Keratinocyte (primary cell): ENCODE data around the gene HOXC12. TPM values are rescaled to one million over a fixed set of nuclear protein-coding genes. Genes with fewer than 3 reads are reported as not detected.

Source experiments
- DNase-seq: peaks from one replicate; pipeline ENCODE4 v3.0.0-alpha.2; 2011; ENCODE audit warnings: low read depth, missing footprints, low spot score
- FAIRE-seq: peaks from 2 replicates; lab custom pipeline; 2011; peaks lifted over from hg19 to GRCh38; lab: Jason Lieb, UNC
- H2AFZ ChIP-seq: 2 replicates; pipeline ENCODE4 v1.6.0; 2012; ENCODE audit warnings: low read length, control low read depth, inconsistent platforms; ENCODE audit not compliant: control insufficient read depth
- H3K27ac ChIP-seq: 2 replicates; pipeline ENCODE4 v1.5.1; 2011; ENCODE audit warnings: low read length; ENCODE audit not compliant: control insufficient read depth, insufficient read depth
- H3K27me3 ChIP-seq: 3 replicates; pipeline ENCODE4 v1.6.0; 2011; ENCODE audit warnings: low read length; ENCODE audit not compliant: control insufficient read depth, insufficient read depth; ENCODE audit errors: extremely low read depth
- H3K36me3 ChIP-seq, 2 experiments: 2 replicates in 1 of 2; 3 replicates in 1 of 2; pipeline ENCODE4 v1.5.1; 2011; ENCODE audit warnings: low read length in 2 of 2, mild to moderate bottlenecking in 1 of 2; ENCODE audit not compliant: control insufficient read depth in 2 of 2, insufficient read depth in 2 of 2; ENCODE audit errors: extremely low read depth in 1 of 2
- H3K4me1 ChIP-seq: 3 replicates; pipeline ENCODE4 v1.5.1; 2011; ENCODE audit warnings: low read length; ENCODE audit not compliant: control insufficient read depth, insufficient read depth; ENCODE audit errors: extremely low read depth
- H3K4me2 ChIP-seq: 3 replicates; pipeline ENCODE4 v1.6.0; 2011; ENCODE audit warnings: low read depth, low read length; ENCODE audit not compliant: control insufficient read depth, insufficient read depth; ENCODE audit errors: extremely low read depth
- H3K4me3 ChIP-seq, 3 experiments: fragments of 200-600 bp in 1 of 3; sonication (generic) in 1 of 3; 2 replicates in 2 of 3; 3 replicates in 1 of 3; pipeline ENCODE4 v1.5.1; 2011 to 2016; ENCODE audit warnings: low read length in 3 of 3, mild to moderate bottlenecking in 3 of 3, control low read depth in 2 of 3, inconsistent platforms in 1 of 3, low read depth in 1 of 3, mixed read lengths in 1 of 3, mixed run types in 1 of 3, moderate library complexity in 1 of 3; ENCODE audit not compliant: control insufficient read depth in 2 of 3, insufficient read depth in 2 of 3; ENCODE audit errors: extremely low read depth in 1 of 3
- H3K79me2 ChIP-seq: 2 replicates; pipeline ENCODE4 v1.6.0; 2012; ENCODE audit warnings: low read length; ENCODE audit not compliant: control insufficient read depth, insufficient read depth
- H3K9ac ChIP-seq: 3 replicates; pipeline ENCODE4 v1.6.0; 2011; ENCODE audit warnings: low read length; ENCODE audit not compliant: control insufficient read depth, insufficient read depth; ENCODE audit errors: extremely low read depth
- H3K9me1 ChIP-seq: 3 replicates; pipeline ENCODE4 v1.6.0; 2011; ENCODE audit warnings: low read length; ENCODE audit not compliant: control insufficient read depth, insufficient read depth; ENCODE audit errors: extremely low read depth
- H3K9me3 ChIP-seq: 2 replicates; pipeline ENCODE4 v1.5.1; 2012; ENCODE audit warnings: low read depth, low read length; ENCODE audit not compliant: control insufficient read depth
- H4K20me1 ChIP-seq: 3 replicates; pipeline ENCODE4 v1.6.0; 2011; ENCODE audit warnings: low read length; ENCODE audit not compliant: control insufficient read depth, insufficient read depth; ENCODE audit errors: extremely low read depth
- CTCF ChIP-seq, 3 experiments: IDR thresholded peaks in 1 of 3; conservative IDR thresholded peaks in 1 of 3; optimal IDR thresholded peaks in 1 of 3; 2 replicates in 2 of 3; 3 replicates in 1 of 3; pipeline versions ENCODE3 to v1.5.1; 2011; ENCODE audit warnings: low read length in 3 of 3, mild to moderate bottlenecking in 3 of 3, moderate library complexity in 2 of 3, control low read depth in 1 of 3, inconsistent platforms in 1 of 3; ENCODE audit not compliant: insufficient read depth in 2 of 3; ENCODE audit errors: extremely low read depth in 1 of 3
- EZH2 ChIP-seq: IDR thresholded peaks from one replicate; pipeline ENCODE4 v1.6.1; 2012; ENCODE audit warnings: inconsistent platforms, mild to moderate bottlenecking, low read length, moderate library complexity
- dilution Hi-C: fragments of 300-500 bp; cut with MboI; formaldehyde crosslinking; loops from one replicate; pipeline ENCODE4 v1.7.0; 2020; ENCODE audit warnings: low sequenced_read_pairs; ENCODE audit not compliant: extremely low pct_ligation_motif_present
- polyA plus RNA-seq, 5 experiments: library from polyadenylated mRNA; depleted of rRNA in 3 of 5; stranded (reverse) in 3 of 5; stranded (forward) in 1 of 5; unstranded in 1 of 5; fragments of >200 nt; gene quantifications; 1 replicate in 1 of 5; 2 replicates in 3 of 5; 3 replicates in 1 of 5; pipeline versions ENCODE4 v1.2.1 to v1.2.3, GENCODE V29; 2011 to 2012; ENCODE audit warnings: missing spikeins in 2 of 5, low read depth in 1 of 5, low replicate concordance in 1 of 5

Gene HOXC12
- polyA plus RNA-seq, 1 donor (not counting 4 experiments of a cell fraction or from before 2014, with no cell fraction given), result 0.47 TPM

GRCh38 chr12:54004841-54005530 is 50.3 kb downstream of the HOXC12 start:
- FAIRE-seq, result no peak
- peaks cover 48% of the 10 kb centered on the region for H3K79me2 ChIP-seq
- H3K4me1 ChIP-seq, result peaks cover 20% of the 10 kb centered on the region
- no peaks in the 10 kb centered on the region for H3K9me1 ChIP-seq
- H3K4me2 ChIP-seq, result no peak overlapping the region
- H3K9me3 ChIP-seq, result no peaks in the 10 kb centered on the region
- no peak for DNase-seq
- H3K9ac ChIP-seq, result no peak overlapping the region
- H4K20me1 ChIP-seq, result no peaks in the 10 kb centered on the region
- H3K36me3 ChIP-seq, result peaks cover 2 to 6% of the 10 kb centered on the region in 2 experiments
- TF ChIP-seq CTCF (optimal IDR thresholded peaks at IDR 0.05 in 1 of 3, IDR thresholded peaks at IDR 0.05 in 1 of 3, conservative IDR thresholded peaks at IDR 0.05 in 1 of 3; ENCODE audit: extremely low read depth in 1 of 3, insufficient read depth in 2 of 3, low read length in 3 of 3) (no peak), EZH2 (no peak)
- H2AFZ ChIP-seq, result no peak overlapping the region
- dilution Hi-C loops, result no loop called here
- no peak overlapping the region for H3K4me3 ChIP-seq
- no peaks in the 10 kb centered on the region for H3K27me3 ChIP-seq
- H3K27ac ChIP-seq, result no peak overlapping the region

DNA sequence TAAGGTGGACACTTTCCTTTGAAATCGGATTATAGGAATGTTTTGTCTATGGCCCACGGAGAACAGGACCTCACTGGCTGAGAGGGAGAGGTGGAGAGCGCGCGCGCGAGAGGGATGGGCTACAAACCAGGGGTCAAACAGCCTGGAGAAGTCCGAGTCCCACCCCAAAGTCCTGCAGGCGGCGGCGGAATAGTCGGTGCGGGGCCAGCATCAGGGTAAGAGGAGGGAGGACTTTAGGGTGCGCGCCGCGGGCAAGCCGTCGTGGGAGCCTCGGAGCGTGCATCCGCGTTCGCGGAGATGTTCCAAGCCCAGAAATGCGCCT is 50.8 kb downstream of the HOXC12 start:
- dilution Hi-C loops, result no loop called here
- FAIRE-seq (no peak), DNase-seq (no peak)
- Histone ChIP-seq H3K9me3 (no peaks in the 10 kb centered on the region), H3K4me1 (peaks cover 20% of the 10 kb centered on the region), H3K79me2 (peaks cover 44% of the 10 kb centered on the region), H4K20me1 (no peaks in the 10 kb centered on the region), H3K27ac (no peak overlapping the region), H2AFZ (no peak overlapping the region), H3K4me3 (no peak overlapping the region), H3K9me1 (no peaks in the 10 kb centered on the region), H3K4me2 (no peak overlapping the region), H3K9ac (no peak overlapping the region), H3K27me3 (no peaks in the 10 kb centered on the region), H3K36me3 (peaks cover 2 to 6% of the 10 kb centered on the region in 2 experiments)
- no peak for TF ChIP-seq EZH2
- no peak for TF ChIP-seq CTCF (optimal IDR thresholded peaks at IDR 0.05 in 1 of 3, IDR thresholded peaks at IDR 0.05 in 1 of 3, conservative IDR thresholded peaks at IDR 0.05 in 1 of 3; ENCODE audit: extremely low read depth in 1 of 3, insufficient read depth in 2 of 3, low read length in 3 of 3)
